ENCODE data around the gene DOCK2. TPM values are rescaled to one million over a fixed set of nuclear protein-coding genes. Genes with fewer than 3 reads are reported as not detected.

Gene DOCK2
- total and polyA plus RNA-seq, 2 donors (not counting 3 experiments of a cell fraction or from before 2014, with no cell fraction given) = 0.62 to 4.8 TPM

DNA sequence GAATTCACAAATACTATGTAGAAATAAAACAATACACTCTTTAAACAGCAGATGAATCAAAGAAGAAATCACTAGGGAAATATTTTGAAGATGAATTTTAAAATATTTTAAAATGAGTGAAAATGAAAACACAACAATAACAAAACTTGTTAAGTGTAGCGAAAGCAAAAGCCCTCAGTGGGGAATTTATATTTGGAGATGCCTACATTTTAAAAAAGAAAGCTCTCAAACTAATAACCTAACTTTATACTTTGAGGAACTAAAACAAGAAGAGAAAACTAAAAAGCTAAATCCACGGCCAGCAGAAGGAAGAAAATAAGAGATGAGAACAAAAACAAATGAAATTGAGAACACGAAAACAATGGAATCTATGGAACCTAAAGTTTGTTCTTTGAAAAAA is 30.8 kb upstream of the DOCK2 start:
- TF ChIP-seq POLR2AphosphoS5 (IDR thresholded peaks at IDR 0.05; ENCODE audit: insufficient read depth, low read depth, low read length) (no peak), JUN (IDR thresholded peaks at IDR 0.05; ENCODE audit: borderline replicate concordance, insufficient read depth, insufficient read length, low read depth) (no peak)
- TF ChIP-seq, protein P1, sequence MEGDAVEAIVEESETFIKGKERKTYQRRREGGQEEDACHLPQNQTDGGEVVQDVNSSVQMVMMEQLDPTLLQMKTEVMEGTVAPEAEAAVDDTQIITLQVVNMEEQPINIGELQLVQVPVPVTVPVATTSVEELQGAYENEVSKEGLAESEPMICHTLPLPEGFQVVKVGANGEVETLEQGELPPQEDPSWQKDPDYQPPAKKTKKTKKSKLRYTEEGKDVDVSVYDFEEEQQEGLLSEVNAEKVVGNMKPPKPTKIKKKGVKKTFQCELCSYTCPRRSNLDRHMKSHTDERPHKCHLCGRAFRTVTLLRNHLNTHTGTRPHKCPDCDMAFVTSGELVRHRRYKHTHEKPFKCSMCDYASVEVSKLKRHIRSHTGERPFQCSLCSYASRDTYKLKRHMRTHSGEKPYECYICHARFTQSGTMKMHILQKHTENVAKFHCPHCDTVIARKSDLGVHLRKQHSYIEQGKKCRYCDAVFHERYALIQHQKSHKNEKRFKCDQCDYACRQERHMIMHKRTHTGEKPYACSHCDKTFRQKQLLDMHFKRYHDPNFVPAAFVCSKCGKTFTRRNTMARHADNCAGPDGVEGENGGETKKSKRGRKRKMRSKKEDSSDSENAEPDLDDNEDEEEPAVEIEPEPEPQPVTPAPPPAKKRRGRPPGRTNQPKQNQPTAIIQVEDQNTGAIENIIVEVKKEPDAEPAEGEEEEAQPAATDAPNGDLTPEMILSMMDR (IDR thresholded peaks at IDR 0.05; ENCODE audit: extremely low read depth in 1 of 2, insufficient read depth in 1 of 2, low read depth in 1 of 2, low read length in 2 of 2) = no peak
- Histone ChIP-seq H3K36me3 (ENCODE audit: control insufficient read depth in 2 of 2, extremely low read depth in 1 of 2, insufficient read depth in 2 of 2, low read length in 2 of 2) (peaks cover 2 to 14% of the 10 kb centered on the region in 2 experiments), H3K9ac (replicated peaks; ENCODE audit: extremely low read depth, insufficient read depth, low read length) (no peak overlapping the region), H3K4me2 (ENCODE audit: insufficient read depth, low read length) (no peak overlapping the region), H3K4me1 (ENCODE audit: control insufficient read depth, extremely low read depth, insufficient read depth, low read length) (no peaks in the 10 kb centered on the region), H3K27ac (ENCODE audit: insufficient read depth, low read depth, low read length) (no peak overlapping the region), H3K79me2 (ENCODE audit: control insufficient read depth, insufficient read depth, low read length) (no peaks in the 10 kb centered on the region), H3K27me3 (ENCODE audit: control insufficient read depth in 2 of 2, insufficient read depth in 2 of 2, low read length in 2 of 2) (no peaks in the 10 kb centered on the region), H2AFZ (ENCODE audit: low read depth, low read length) (no peak overlapping the region), H3K9me1 (replicated peaks; ENCODE audit: control insufficient read depth, extremely low read depth, insufficient read depth, low read length) (no peaks in the 10 kb centered on the region), H3K9me3 (replicated peaks; ENCODE audit: control insufficient read depth, insufficient read depth, low read length) (no peaks in the 10 kb centered on the region), H3K4me3 (replicated peaks in 1 of 3; ENCODE audit: insufficient read depth in 1 of 3, low read depth in 1 of 3, low read length in 3 of 3) (no peak overlapping the region), H4K20me1 (replicated peaks; ENCODE audit: control insufficient read depth, extremely low read depth, insufficient read depth, low read length) (no peaks in the 10 kb centered on the region)
- intact Hi-C loops (cut with micrococcal nuclease) (no loop called here), dilution Hi-C loops (cut with MboI; ENCODE audit: extremely low pct_ligation_motif_present, low sequenced_read_pairs) (no loop called here)
- BruUV-seq (replicated peaks) = no TSS peak
- DNase-seq (ENCODE audit: low read depth, low spot score) (no peak), FAIRE-seq (no peak)
- ChIA-PET CTCF (interaction anchor here (0.8 to 1.4 kb wide), 4 partner anchors 17 to 374 kb away, joined by 3 to 4 read pairs (median 3); partner anchors contain the start of gene INSYN2B), POLR2A (no interaction called here)

DNA sequence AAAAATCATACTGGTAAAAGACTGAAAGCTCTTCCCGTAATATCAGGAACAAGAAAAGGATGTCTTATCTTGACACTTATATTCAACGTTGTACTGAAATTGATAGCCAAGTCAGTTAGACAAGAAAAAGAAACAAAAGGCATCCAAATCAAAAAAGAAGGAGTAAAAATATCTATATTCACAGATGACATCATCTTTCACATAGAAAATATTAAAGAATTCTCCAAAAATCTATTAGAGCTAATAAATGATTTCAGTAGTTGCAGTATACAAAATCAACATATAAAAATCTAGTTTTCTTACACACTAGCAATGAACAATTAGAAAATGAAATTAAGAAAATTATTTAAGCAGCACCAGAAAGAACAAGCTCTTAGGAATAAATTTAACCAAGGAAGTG is 29.2 kb upstream of the DOCK2 start:
- no peak overlapping the region for H3K4me3 ChIP-seq (replicated peaks in 1 of 3; ENCODE audit: insufficient read depth in 1 of 3, low read depth in 1 of 3, low read length in 3 of 3)
- no peaks in the 10 kb centered on the region for H3K27me3 ChIP-seq (ENCODE audit: control insufficient read depth in 2 of 2, insufficient read depth in 2 of 2, low read length in 2 of 2)
- H3K9ac ChIP-seq (replicated peaks; ENCODE audit: extremely low read depth, insufficient read depth, low read length) = no peak overlapping the region
- peaks cover 0 to 4% of the 10 kb centered on the region in 2 experiments for H3K36me3 ChIP-seq (ENCODE audit: control insufficient read depth in 2 of 2, extremely low read depth in 1 of 2, insufficient read depth in 2 of 2, low read length in 2 of 2)
- CTCF ChIA-PET = interaction anchor here (1.4 kb wide), 1 partner anchor 19 kb away, joined by 4 read pairs; no protein-coding TSS in a partner anchor
- TF ChIP-seq MYC (IDR thresholded peaks at IDR 0.05; ENCODE audit: low read depth, low read length) (no peak), EZH2 (IDR thresholded peaks at IDR 0.05; ENCODE audit: borderline replicate concordance, low read depth, low read length, severe bottlenecking) (no peak), JUN (IDR thresholded peaks at IDR 0.05; ENCODE audit: borderline replicate concordance, insufficient read depth, insufficient read length, low read depth) (no peak), POLR2A (IDR thresholded peaks at IDR 0.05; ENCODE audit: low read depth, low read length) (no peak), POLR2AphosphoS5 (IDR thresholded peaks at IDR 0.05; ENCODE audit: insufficient read depth, low read depth, low read length) (no peak)
- TF ChIP-seq, protein P2, sequence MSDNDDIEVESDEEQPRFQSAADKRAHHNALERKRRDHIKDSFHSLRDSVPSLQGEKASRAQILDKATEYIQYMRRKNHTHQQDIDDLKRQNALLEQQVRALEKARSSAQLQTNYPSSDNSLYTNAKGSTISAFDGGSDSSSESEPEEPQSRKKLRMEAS (IDR thresholded peaks at IDR 0.05; ENCODE audit: insufficient read depth, insufficient read length) = no peak
- FAIRE-seq (no peak), DNase-seq (ENCODE audit: low read depth, low spot score) (no peak)
- H3K4me1 ChIP-seq (ENCODE audit: control insufficient read depth, extremely low read depth, insufficient read depth, low read length) = no peaks in the 10 kb centered on the region
- H2AFZ ChIP-seq (ENCODE audit: low read depth, low read length) = no peak overlapping the region
- BruUV-seq (replicated peaks) = no TSS peak
- H3K4me2 ChIP-seq (ENCODE audit: insufficient read depth, low read length) = no peak overlapping the region
- dilution Hi-C loops (cut with MboI; ENCODE audit: extremely low pct_ligation_motif_present, low sequenced_read_pairs) (no loop called here), intact Hi-C loops (cut with micrococcal nuclease) (no loop called here)
- POLR2A ChIA-PET = no interaction called here
- H4K20me1 ChIP-seq (replicated peaks; ENCODE audit: control insufficient read depth, extremely low read depth, insufficient read depth, low read length) = no peaks in the 10 kb centered on the region
- H3K9me3 ChIP-seq (replicated peaks; ENCODE audit: control insufficient read depth, insufficient read depth, low read length) = no peaks in the 10 kb centered on the region
- no peaks in the 10 kb centered on the region for H3K9me1 ChIP-seq (replicated peaks; ENCODE audit: control insufficient read depth, extremely low read depth, insufficient read depth, low read length)
- H3K27ac ChIP-seq (ENCODE audit: insufficient read depth, low read depth, low read length) = no peak overlapping the region
- H3K79me2 ChIP-seq (ENCODE audit: control insufficient read depth, insufficient read depth, low read length) = no peaks in the 10 kb centered on the region
